Dendritic cell treated with granulocyte-macrophage colony-stimulating factor and Interleukin-4, amounts not matched to agents 40 ng/mL and 50 ng/mL, for 4 days (primary cell): ENCODE measurements around the gene ADSS1.

Experiments used
- H3K27ac Mint-ChIP-seq: one replicate; pipeline ENCODE4 v1.8.0; 2022; ENCODE audit warnings: mild to moderate bottlenecking, mixed read lengths
- H3K27me3 Mint-ChIP-seq: one replicate; pipeline ENCODE4 v1.8.0; 2022; ENCODE audit warnings: mild to moderate bottlenecking, mixed read lengths
- H3K36me3 Mint-ChIP-seq: one replicate; pipeline ENCODE4 v1.8.0; 2022; ENCODE audit warnings: low read depth, mixed read lengths
- H3K4me1 Mint-ChIP-seq: one replicate; pipeline ENCODE4 v1.8.0; 2022; ENCODE audit warnings: low read depth, mixed read lengths
- H3K4me3 Mint-ChIP-seq: one replicate; pipeline ENCODE4 v1.8.0; 2022; ENCODE audit warnings: mild to moderate bottlenecking, moderate library complexity, mixed read lengths
- H3K9me3 Mint-ChIP-seq: one replicate; pipeline ENCODE4 v1.8.0; 2022; ENCODE audit warnings: mixed read lengths
- intact Hi-C: fragments of 100-400 bp; cut with micrococcal nuclease; formaldehyde crosslinking; loops from one replicate; pipeline ENCODE4 v1.15.0; 2022

The ADSS1 gene

DNA sequence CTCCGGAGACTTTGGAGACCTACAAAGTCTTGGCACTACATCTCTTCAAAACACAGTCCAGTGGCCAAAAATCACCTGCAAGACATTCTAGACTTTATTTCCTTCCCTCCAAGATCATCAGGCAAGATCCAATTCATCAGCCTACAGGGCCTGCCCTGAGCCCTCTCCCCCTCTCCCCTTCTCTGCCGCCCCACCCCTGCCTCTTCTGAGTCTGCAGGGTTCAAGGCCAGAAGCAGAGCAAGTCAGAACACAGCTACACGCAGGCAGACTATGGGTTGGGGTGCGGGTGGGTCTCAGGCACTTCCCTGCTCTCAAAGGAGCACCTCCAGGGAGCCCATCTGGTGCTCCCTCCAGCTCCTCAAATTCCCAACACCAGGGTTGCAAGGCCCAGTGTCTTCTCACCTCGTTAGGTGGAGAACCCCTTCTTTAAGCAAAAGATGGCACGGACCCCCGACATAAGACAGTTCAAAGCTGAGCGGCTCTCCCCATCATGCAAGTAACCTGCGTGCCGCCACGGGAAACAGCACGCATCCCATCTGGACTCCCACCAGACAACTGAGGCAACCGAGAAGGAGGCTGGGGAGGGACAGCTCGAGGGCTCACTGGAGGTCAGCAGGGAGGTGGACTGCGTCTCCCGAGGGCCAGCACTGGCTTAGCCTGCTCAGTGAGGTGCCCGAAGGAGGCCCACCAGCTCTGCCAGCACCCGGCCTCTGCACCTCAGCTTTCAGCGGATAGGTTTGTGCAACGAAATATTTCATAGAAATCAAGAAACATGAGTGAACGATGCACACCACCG is 40.2 kb upstream of the ADSS1 start:
- intact Hi-C loops = no loop called here
- no peak overlapping the region for H3K4me3 Mint-ChIP-seq
- H3K27me3 Mint-ChIP-seq = peaks cover 19% of the 10 kb centered on the region
- H3K4me1 Mint-ChIP-seq = peaks cover 81% of the 10 kb centered on the region
- no peak overlapping the region for H3K27ac Mint-ChIP-seq
- no peaks in the 10 kb centered on the region for H3K9me3 Mint-ChIP-seq
- no peaks in the 10 kb centered on the region for H3K36me3 Mint-ChIP-seq

DNA sequence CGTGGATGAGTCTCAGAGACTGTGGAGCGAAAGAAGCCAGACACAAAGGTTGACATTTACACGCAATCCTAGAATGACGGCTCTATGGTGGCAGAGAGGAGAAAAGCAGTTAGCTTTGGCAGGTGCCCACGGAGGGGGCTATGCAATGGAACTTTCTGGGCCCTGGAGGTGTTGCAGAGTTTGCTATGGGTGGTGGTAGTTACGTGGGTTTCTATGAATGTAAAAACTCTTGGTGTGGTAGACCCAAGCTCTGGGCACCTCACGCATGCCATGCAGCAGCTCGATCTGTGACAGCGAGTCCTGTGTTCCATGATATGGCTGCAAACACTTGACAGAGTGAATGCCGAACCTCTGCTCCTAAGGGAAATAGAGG is 39.6 kb upstream of the ADSS1 start:
- Mint-ChIP-seq H3K4me1 (peaks cover 78% of the 10 kb centered on the region), H3K27ac (no peak overlapping the region), H3K36me3 (no peaks in the 10 kb centered on the region), H3K27me3 (peaks cover 19% of the 10 kb centered on the region), H3K9me3 (no peaks in the 10 kb centered on the region), H3K4me3 (no peak overlapping the region)
- intact Hi-C loops = no loop called here

DNA sequence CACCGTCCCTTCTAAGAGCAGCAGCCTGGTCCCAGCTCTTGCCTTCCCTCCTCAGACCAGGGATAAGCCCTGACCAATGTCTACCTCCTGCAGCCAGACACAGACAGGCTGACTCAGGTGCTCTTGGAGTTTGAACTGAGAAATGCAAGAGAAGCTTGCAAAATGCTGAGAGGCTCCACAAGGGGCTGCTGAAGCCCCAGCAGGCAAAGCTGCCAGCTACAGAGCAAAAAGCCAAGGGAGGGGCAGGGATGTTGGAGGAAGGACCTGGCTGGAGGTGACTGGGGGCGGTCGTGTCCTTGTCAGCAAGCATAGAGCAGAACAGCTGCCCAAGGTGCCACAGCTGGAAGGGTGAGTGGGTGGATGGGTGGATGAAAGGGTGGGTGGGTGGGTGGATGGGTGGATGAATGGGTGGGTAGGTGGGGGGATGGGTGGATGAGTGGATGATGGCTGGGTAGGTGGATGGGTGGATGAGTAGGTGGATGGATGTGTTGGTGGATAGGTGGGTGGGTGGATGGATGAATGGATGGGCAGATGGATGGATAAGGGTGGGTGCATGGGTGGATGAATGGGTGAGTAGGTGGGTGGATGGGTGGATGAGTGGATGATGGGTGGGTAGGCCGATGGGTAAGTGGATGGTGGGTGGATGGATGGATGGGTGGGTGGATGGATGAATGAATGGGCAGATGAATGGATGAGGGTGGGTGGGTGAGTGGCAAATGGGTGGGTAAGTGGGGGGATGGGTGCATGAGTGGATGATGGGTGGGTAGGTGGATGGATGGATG is 38.6 kb upstream of the ADSS1 start:
- Mint-ChIP-seq H3K4me1 (peaks cover 69% of the 10 kb centered on the region), H3K27me3 (peaks cover 19% of the 10 kb centered on the region), H3K4me3 (no peak overlapping the region), H3K36me3 (peaks cover 4% of the 10 kb centered on the region), H3K9me3 (no peaks in the 10 kb centered on the region), H3K27ac (no peak overlapping the region)
- intact Hi-C loops = no loop called here

DNA sequence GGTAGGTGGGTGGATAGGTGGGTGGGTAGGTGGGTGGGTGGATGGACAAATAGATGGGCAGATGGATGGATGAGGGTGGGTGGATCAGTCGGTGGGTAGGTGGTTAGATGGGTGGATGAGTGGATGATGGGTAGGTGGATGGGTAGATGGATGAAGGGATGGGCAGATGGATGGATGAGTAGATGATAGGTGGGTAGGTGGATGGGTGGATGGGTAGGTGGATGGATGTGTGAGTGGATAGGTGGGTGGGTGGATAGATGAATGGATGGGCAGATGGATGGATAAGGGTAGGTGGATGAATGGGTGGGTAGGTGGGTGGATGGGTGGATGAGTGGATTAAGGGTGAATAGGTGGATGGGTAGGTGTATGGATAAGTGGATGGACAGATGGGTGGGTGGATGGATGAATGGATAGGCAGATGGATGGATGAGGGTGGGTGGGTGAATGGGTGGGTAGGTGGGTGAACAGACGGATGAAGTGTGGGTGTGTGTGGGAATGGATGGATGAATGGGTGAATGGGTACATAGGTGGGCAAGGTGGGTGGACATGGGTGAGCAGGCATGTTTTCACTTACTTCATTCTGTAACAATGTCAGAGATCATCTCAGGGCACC is 37.9 kb upstream of the ADSS1 start:
- Mint-ChIP-seq H3K9me3 (no peaks in the 10 kb centered on the region), H3K4me3 (no peak overlapping the region), H3K36me3 (peaks cover 11% of the 10 kb centered on the region), H3K4me1 (peaks cover 69% of the 10 kb centered on the region), H3K27me3 (peaks cover 19% of the 10 kb centered on the region), H3K27ac (no peak overlapping the region)
- intact Hi-C loops = no loop called here

DNA sequence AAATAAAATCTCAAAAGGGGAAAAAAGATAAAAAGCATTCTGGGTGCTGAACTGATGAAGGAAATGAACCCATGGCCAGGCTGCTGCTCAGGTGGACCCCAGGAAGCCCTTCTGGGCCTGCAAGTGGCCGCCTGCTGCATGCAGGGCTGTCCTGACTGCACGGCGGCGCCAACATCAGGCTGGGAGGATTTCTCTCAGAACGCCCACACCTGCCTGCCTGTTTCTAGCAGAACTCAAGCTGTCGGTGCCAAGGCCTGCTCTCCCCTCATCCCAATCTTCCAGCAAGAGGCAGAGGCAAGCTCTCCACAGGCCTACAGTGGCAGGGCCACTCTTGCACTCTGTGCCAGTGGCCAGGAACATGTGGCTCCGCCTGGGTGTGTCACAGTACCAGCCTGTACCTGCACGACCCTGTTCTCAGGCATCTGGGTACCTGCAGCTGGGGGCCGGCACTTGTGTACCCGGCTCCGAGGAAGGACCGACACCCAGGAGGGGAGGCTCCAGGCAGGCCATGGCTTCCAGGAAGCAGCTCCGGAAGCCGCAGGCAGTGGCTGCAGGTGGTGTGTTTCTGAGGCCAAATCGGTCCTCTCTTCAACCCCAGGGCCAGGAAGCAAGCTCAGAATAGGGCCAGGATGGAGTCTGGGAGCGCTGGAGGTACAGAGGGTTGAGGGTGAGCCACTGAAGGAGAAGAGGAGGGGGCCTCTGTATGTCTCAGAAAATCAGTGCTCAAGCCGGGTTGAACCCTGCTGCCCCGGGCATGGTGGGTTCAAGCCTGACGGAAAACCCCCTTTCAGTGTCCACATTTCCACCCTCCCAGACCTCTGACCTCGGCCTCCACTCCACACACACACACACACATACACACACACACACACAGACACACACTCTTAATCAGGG is 37.2 kb upstream of the ADSS1 start:
- H3K4me3 Mint-ChIP-seq = no peak overlapping the region
- intact Hi-C loops = no loop called here
- H3K4me1 Mint-ChIP-seq = peaks cover 69% of the 10 kb centered on the region
- peak overlapping the region; percentile 79 for H3K27ac Mint-ChIP-seq
- H3K9me3 Mint-ChIP-seq = no peaks in the 10 kb centered on the region
- peaks cover 19% of the 10 kb centered on the region for H3K27me3 Mint-ChIP-seq
- H3K36me3 Mint-ChIP-seq = peaks cover 19% of the 10 kb centered on the region

DNA sequence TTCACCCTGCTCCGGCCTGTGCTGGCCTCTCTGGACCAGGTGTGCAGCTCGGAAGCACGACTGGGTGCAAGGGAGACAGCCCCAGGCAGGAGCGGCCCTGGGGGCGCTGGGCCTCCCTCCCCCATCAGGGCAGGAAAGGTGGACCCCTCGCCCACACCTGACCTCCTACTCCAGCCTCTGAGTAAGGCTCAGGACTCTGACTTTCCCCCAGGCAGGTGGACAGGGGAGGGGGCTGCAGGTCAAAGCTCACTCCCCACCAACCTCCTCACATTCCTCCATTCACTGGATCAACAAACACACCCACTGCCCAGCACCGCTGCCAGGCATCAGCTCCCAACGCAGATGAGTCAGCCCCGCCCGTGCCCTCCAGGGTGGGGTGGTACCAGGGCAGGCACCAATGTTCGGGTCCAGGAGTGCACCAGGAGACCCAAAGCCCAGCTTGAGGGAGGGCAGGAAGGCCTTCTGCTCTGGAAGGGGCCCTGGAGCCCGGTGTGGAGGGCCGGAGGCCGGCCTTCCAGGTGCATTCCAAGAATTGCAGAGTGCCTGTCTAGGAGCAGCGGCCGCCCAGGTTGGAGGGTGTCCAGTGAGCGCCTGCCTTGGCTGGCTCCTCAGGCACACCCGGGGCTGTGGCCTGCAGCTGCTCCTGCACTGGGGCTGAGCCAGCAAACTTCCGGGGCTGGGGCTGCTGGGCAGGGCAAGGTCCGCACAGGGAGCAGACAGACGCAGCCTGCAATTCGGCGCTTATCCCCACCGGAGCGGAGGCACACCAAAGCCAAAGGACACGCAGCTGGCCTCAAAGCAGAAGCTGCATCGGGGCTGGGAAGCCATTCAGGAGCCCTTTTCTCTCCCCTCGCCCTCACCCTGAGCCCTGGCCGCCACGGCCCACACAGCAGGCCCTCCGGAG is 36.2 kb upstream of the ADSS1 start:
- Mint-ChIP-seq H3K4me3 (peak overlapping the region; percentile 75), H3K9me3 (no peaks in the 10 kb centered on the region), H3K27me3 (peaks cover 19% of the 10 kb centered on the region), H3K36me3 (peaks cover 29% of the 10 kb centered on the region), H3K4me1 (peaks cover 74% of the 10 kb centered on the region), H3K27ac (peak overlapping the region; percentile 79)
- intact Hi-C loops = no loop called here

DNA sequence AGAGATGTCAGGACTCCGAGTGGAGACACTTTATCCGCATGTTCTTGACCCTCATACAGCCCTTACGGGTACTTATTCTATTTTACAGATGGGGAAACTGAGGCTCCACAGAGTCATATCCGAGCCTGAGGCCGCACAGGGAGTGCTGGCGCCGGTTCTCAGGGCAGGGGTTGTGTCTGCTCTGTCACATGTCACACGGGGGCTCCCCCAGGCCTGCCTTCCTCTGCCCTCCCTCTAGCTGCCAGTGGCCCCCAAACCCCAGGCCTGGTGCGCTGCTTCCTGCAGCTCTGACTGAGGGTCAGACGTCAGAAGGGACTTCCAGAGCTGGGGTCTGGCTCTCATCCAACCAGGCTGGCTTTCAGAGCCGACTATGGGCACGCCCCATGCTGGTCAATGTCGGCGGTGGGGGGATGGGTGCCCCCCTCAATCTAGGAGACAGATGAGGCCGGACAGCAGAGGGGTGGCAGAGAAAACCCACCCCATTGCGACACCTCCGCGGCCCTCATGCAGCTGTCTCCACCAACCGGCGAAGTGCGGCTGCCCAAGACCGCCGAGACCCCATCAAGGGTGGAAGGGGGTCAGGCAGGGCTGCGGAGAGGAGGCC is 35.4 kb upstream of the ADSS1 start:
- Mint-ChIP-seq H3K27me3 (peaks cover 19% of the 10 kb centered on the region), H3K9me3 (no peaks in the 10 kb centered on the region), H3K36me3 (peaks cover 35% of the 10 kb centered on the region), H3K27ac (peak overlapping the region; percentile 79), H3K4me1 (peaks cover 82% of the 10 kb centered on the region), H3K4me3 (peak overlapping the region; percentile 75)
- intact Hi-C loops = loop anchor here (1.0 kb wide), 1 partner anchor 38 kb away; no protein-coding TSS in a partner anchor

DNA sequence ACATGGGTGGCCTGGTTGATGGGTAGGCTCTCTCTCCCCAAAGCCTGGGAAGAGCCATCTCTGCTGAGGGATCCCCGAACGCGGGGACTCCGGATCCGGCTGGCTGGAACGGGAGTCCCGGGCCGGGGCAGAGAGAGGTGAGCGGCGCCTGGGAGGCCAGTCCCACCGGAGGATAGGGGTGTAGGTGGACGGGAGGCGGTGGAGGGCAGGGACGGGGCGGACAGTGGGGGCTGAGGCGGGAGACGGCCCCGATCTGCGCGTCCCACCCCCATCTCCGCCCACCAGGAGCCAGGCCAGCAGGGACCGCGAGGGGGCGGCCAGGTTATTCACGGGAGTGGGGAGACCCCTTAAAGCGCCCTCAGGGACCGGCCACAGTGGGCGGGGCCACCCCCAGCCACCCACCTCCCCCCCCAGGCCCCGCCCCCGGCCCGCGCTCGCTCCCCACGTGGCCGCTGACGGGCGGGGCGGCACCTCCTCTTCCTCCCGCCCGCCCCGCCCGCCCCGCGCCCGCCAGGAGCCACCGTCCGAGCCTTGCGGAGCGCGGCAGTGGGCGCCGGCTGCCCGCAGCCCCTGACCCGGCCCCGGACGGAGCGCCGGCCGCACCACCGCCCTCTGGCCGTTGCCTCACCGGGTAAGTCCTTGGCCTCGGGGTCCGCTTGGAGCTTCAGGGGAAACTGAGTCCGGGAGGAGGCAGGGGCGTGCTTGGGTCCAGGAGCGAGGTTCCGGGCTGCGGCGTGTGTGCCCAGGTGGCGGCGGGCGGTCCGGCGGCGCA is 34.7 kb upstream of the ADSS1 start, which contains the start of gene INF2:
TSS of gene INF2 (plus strand) at position 510 of the 772 bp plus-strand sequence. CDS start 11,748 bp downstream, outside the sequence.
- Mint-ChIP-seq H3K36me3 (peaks cover 42% of the 10 kb centered on the region), H3K9me3 (no peaks in the 10 kb centered on the region), H3K4me1 (peaks cover 85% of the 10 kb centered on the region), H3K4me3 (peak within 1 kb of the TSS; percentile 86), H3K27me3 (peaks cover 19% of the 10 kb centered on the region), H3K27ac (peak within 1 kb of the TSS; percentile 84)
- intact Hi-C loops = loop anchor here (1.0 kb wide), 1 partner anchor 39 kb away; no protein-coding TSS in a partner anchor

DNA sequence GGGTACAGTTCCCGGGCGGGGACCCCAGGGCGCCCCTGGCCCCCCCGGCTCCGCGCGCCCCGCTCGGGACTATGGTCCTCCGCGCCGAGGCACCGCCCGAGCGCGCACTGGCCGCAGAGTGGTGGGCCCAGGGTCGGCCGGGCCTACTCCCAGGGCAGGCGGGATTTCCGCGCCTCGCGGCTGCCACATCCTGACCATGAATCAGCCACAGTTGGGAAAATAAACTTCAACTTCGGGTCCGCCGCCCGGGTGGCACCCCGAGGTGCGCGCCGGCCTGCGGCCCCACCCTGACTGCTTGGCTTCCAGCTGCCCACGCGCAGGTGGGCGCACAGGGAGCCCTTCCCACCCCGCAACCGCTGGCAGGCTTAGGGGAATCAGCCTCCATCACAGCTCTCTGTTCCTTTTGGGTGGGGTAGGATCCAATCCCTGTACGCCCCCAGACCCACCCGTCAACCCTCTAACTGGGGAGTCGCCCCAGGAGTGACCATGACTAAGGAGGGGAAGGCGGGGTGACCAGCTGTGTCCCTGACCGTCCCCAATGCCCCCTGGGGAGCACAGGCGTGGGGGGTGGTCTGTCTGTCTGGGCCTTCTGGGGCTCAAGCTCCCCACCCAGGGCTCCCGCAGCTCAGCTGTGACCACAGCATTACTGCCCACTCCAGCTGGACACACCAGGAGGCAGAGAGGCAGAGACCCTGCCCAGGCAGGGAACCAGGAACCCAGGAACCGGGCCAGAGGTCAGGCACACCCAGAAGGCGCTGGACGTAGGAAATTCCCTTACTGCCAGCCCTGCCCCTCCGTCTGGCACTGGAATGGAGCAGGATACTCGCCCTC is 33.9 kb upstream of the ADSS1 start:
- no peaks in the 10 kb centered on the region for H3K9me3 Mint-ChIP-seq
- H3K27me3 Mint-ChIP-seq = peaks cover 18% of the 10 kb centered on the region
- intact Hi-C loops = loop anchor here (1.0 kb wide), 1 partner anchor 40 kb away; no protein-coding TSS in a partner anchor
- peaks cover 48% of the 10 kb centered on the region for H3K36me3 Mint-ChIP-seq
- peak overlapping the region; percentile 86 for H3K4me3 Mint-ChIP-seq
- H3K27ac Mint-ChIP-seq = peak overlapping the region; percentile 84
- H3K4me1 Mint-ChIP-seq = peaks cover 85% of the 10 kb centered on the region

DNA sequence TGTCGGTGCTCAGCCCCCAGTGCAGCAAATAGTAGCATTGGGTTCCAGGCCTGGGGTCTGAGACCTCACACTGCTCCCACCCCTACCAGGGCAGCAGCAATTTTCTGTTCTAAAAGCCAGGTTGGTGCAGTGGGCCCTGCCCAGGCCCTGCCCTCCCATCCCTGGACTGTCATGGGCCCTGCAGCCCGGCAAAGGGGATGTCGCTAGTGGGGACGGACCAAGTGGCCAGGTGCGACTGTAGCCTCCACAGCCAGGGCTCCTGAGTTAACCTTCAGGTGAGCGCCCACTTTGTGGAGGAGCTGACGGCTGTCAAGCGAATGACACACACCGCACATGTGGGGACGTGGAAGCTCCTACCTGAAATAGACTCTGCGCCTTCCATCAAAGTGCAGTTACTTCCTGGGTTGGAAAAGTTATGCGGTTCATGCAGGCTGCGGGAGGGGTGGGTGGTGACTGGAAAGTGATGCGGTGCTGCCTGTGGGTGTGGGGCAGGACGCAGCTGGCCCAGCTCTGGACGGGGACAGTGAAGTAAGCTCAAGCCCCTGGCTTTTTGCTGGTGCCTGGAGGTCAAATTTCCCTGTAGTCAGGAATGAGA is 33.1 kb upstream of the ADSS1 start:
- Mint-ChIP-seq H3K36me3 (peaks cover 55% of the 10 kb centered on the region), H3K9me3 (no peaks in the 10 kb centered on the region), H3K27ac (peak overlapping the region; percentile 84), H3K27me3 (peaks cover 16% of the 10 kb centered on the region), H3K4me3 (peak overlapping the region; percentile 86), H3K4me1 (peaks cover 85% of the 10 kb centered on the region)
- intact Hi-C loops = no loop called here
